IMR-90 (cell line): Measurements from ENCODE around the gene PPP6R3. TPM values are rescaled to one million over a fixed set of nuclear protein-coding genes. Genes with fewer than 3 reads are reported as not detected.

ENCODE experiments used
- ATAC-seq: fragments of 200-7000 bp; cut with Tn5 transposase; 2 replicates; pipeline ENCODE4 v1.9.1; 2020; ENCODE audit warnings: low read depth, mild to moderate bottlenecking, moderate library complexity
- BruUV-seq: library from RNA; stranded (reverse); fragments of 400-500 nt; replicated peaks from 2 replicates; lab custom pipeline; 2021; lab: Mats Ljungman, UMichigan
- CTCF ChIA-PET: fragments of 300-600 bp; formaldehyde crosslinking; extraction: SDS; loops from one replicate; lab custom pipeline; 2021; ENCODE audit warnings: antibody characterized with exemption; lab: Yijun Ruan, JAX
- POLR2A ChIA-PET: fragments of 300-600 bp; sonication (Branson Sonifier 250); formaldehyde crosslinking; loops from one replicate; lab custom pipeline; 2022; ENCODE audit warnings: antibody characterized with exemption; ENCODE audit not compliant: unreplicated experiment; lab: Charles Lee
- DNase-seq: peaks from one replicate; pipeline ENCODE4 v3.0.0; 2013
- H2AFZ ChIP-seq: replicated peaks from 2 replicates; pipeline ENCODE3; 2013; ENCODE audit warnings: low read length, mild to moderate bottlenecking; ENCODE audit not compliant: poor library complexity
- H2AK5ac ChIP-seq: 2 replicates; pipeline ENCODE4 v1.6.1; 2013; ENCODE audit warnings: low read depth, low read length, inconsistent platforms
- H2AK9ac ChIP-seq: replicated peaks from 2 replicates; pipeline ENCODE3; 2013; ENCODE audit warnings: mild to moderate bottlenecking, low read depth, low read length, moderate library complexity; ENCODE audit not compliant: poor library complexity
- H2BK120ac ChIP-seq: 2 replicates; pipeline ENCODE4 v1.6.1; 2013; ENCODE audit warnings: low read depth, low read length, inconsistent platforms
- H2BK15ac ChIP-seq: 3 replicates; pipeline ENCODE4 v1.6.1; 2013; ENCODE audit warnings: low read depth, low read length, inconsistent platforms
- H2BK20ac ChIP-seq: 2 replicates; pipeline ENCODE4 v1.6.1; 2013; ENCODE audit warnings: low read depth, mild to moderate bottlenecking, inconsistent platforms, low read length, moderate library complexity
- H2BK5ac ChIP-seq: 2 replicates; pipeline ENCODE4 v1.6.1; 2013; ENCODE audit warnings: mild to moderate bottlenecking, low read depth, low read length, inconsistent platforms; ENCODE audit not compliant: poor library complexity, severe bottlenecking
- H3K14ac ChIP-seq: replicated peaks from 2 replicates; pipeline ENCODE4 v1.6.1; 2013; ENCODE audit warnings: low read depth, low read length, inconsistent platforms
- H3K18ac ChIP-seq: 2 replicates; pipeline ENCODE4 v1.6.1; 2013; ENCODE audit warnings: low read depth, low read length, control low read depth
- H3K23ac ChIP-seq: 2 replicates; pipeline ENCODE4 v1.6.1; 2013; ENCODE audit warnings: low read depth, low read length, inconsistent platforms
- H3K27ac ChIP-seq: 2 replicates; pipeline ENCODE4 v1.5.1; 2013; ENCODE audit warnings: mild to moderate bottlenecking, control low read depth, low read length; ENCODE audit not compliant: insufficient read depth
- H3K27me3 ChIP-seq: 2 replicates; pipeline ENCODE4 v1.6.1; 2013; ENCODE audit warnings: low read length; ENCODE audit not compliant: control insufficient read depth, insufficient read depth
- H3K36me3 ChIP-seq: 2 replicates; pipeline ENCODE4 v1.6.1; 2013; ENCODE audit warnings: low read length, mixed read lengths; ENCODE audit not compliant: control insufficient read depth, insufficient read depth
- H3K4ac ChIP-seq: 2 replicates; pipeline ENCODE4 v1.6.1; 2013; ENCODE audit warnings: low read depth, low read length, inconsistent platforms
- H3K4me1 ChIP-seq: 2 replicates; pipeline ENCODE4 v1.6.1; 2013; ENCODE audit warnings: low read length, mixed read lengths; ENCODE audit not compliant: control insufficient read depth, insufficient read depth
- H3K4me2 ChIP-seq: 2 replicates; pipeline ENCODE4 v1.6.1; 2013; ENCODE audit warnings: low read depth, mild to moderate bottlenecking, control low read depth, low read length, moderate library complexity
- H3K4me3 ChIP-seq: 2 replicates; pipeline ENCODE4 v1.5.1; 2013; ENCODE audit warnings: low read depth, mild to moderate bottlenecking, control low read depth, low read length, moderate library complexity; ENCODE audit not compliant: insufficient read depth
- H3K56ac ChIP-seq: 2 replicates; pipeline ENCODE4 v1.6.1; 2013; ENCODE audit warnings: low read length, inconsistent platforms; ENCODE audit not compliant: insufficient read depth; ENCODE audit errors: extremely low read depth
- H3K79me1 ChIP-seq, 2 experiments: 2 replicates each; pipeline ENCODE4 v1.6.1; 2013; ENCODE audit warnings: low read length in 2 of 2, inconsistent platforms in 1 of 2, low read depth in 1 of 2
- H3K9ac ChIP-seq: 2 replicates; pipeline ENCODE4 v1.6.1; 2013; ENCODE audit warnings: low read depth, low read length, control low read depth
- H3K9me1 ChIP-seq: 2 replicates; pipeline ENCODE4 v1.6.1; 2013; ENCODE audit warnings: low read length, inconsistent platforms; ENCODE audit not compliant: insufficient read depth
- H3K9me3 ChIP-seq: 2 replicates; pipeline ENCODE4 v1.6.1; 2013; ENCODE audit warnings: low read length; ENCODE audit not compliant: control insufficient read depth, insufficient read depth
- H4K20me1 ChIP-seq: 2 replicates; pipeline ENCODE4 v1.6.1; 2013; ENCODE audit warnings: low read length, inconsistent platforms; ENCODE audit not compliant: insufficient read depth
- H4K5ac ChIP-seq: 2 replicates; pipeline ENCODE4 v1.6.1; 2013; ENCODE audit warnings: mild to moderate bottlenecking, low read depth, low read length, control low read depth
- H4K8ac ChIP-seq, 2 experiments: 2 replicates each; pipeline ENCODE4 v1.6.1; 2013; ENCODE audit warnings: low read depth in 2 of 2, low read length in 2 of 2, control low read depth in 1 of 2, inconsistent platforms in 1 of 2
- H4K91ac ChIP-seq: 2 replicates; pipeline ENCODE4 v1.6.1; 2013; ENCODE audit warnings: low read depth, low read length, inconsistent platforms; ENCODE audit not compliant: insufficient read depth
- BHLHE40 ChIP-seq: fragments of 150-350 bp; IDR thresholded peaks from 2 replicates; pipeline ENCODE4 v1.6.1; 2016; ENCODE audit warnings: mild to moderate bottlenecking, low read depth, low read length
- CHD1 ChIP-seq: IDR thresholded peaks from 2 replicates; pipeline ENCODE4 v1.6.1; 2012; ENCODE audit warnings: low read depth, low read length, improper control_type of control experiment
- CTCF ChIP-seq: conservative IDR thresholded peaks from 2 replicates; pipeline ENCODE4 v1.5.1; 2012; ENCODE audit warnings: mild to moderate bottlenecking, low read depth, low read length, improper control_type of control experiment
- FOS ChIP-seq: fragments of 150-350 bp; IDR thresholded peaks from 2 replicates; pipeline ENCODE4 v1.6.1; 2016; ENCODE audit warnings: low read depth, low read length
- MAFK ChIP-seq: IDR thresholded peaks from 2 replicates; pipeline ENCODE4 v1.6.1; 2012; ENCODE audit warnings: low read depth, low read length, improper control_type of control experiment
- MAZ ChIP-seq: IDR thresholded peaks from 2 replicates; pipeline ENCODE4 v1.6.1; 2012; ENCODE audit warnings: low read depth, mild to moderate bottlenecking, low read length, improper control_type of control experiment, moderate library complexity, borderline replicate concordance
- MXI1 ChIP-seq: IDR thresholded peaks from 2 replicates; pipeline ENCODE4 v1.6.1; 2012; ENCODE audit warnings: low read depth, mild to moderate bottlenecking, low read length, moderate library complexity, borderline replicate concordance
- NFE2L2 ChIP-seq: fragments of 150-350 bp; IDR thresholded peaks from 2 replicates; pipeline ENCODE4 v1.6.1; 2016; ENCODE audit warnings: low read depth, mild to moderate bottlenecking, low read length
- WGBS, 2 experiments: methylation state at CpG; one replicate each; pipeline versions ENCODE4 v1.1.5 to v1.1.7; 2013; ENCODE audit warnings: missing lambda C conversion rate in 2 of 2; ENCODE audit not compliant: insufficient read length in 1 of 2; ENCODE audit errors: extremely low coverage in 2 of 2; 5-methylcytosine and 5-hydroxymethylcytosine counted together
- dilution Hi-C: fragments of 300-500 bp; cut with HindIII; formaldehyde crosslinking; loops from one replicate; pipeline ENCODE4 v1.14.3; 2018; ENCODE audit warnings: low sequenced_read_pairs; ENCODE audit not compliant: unreplicated experiment
- in situ Hi-C: fragments of 300-500 bp; cut with MboI; formaldehyde crosslinking; loops from 3 replicates; pipeline ENCODE4 v1.14.3; 2019; ENCODE audit warnings: low sequenced_read_pairs, inconsistent platforms, mixed read lengths
- intact Hi-C: fragments of 100-400 bp; cut with micrococcal nuclease; formaldehyde crosslinking; loops from 2 replicates; pipeline ENCODE4 v1.10.0; 2022
- polyA plus RNA-seq, 3 experiments: library from polyadenylated mRNA; depleted of rRNA; stranded (reverse); fragments of >200 nt; gene quantifications; 2 replicates each; pipeline ENCODE4 v1.2.3, GENCODE V29; 2012; ENCODE audit warnings: low replicate concordance in 1 of 3
- total RNA-seq: library from RNA; depleted of rRNA; stranded (reverse); fragments of >200 nt; gene quantifications from 2 replicates; pipeline ENCODE4 v1.2.3, GENCODE V29; 2012

Gene PPP6R3
- total and polyA plus RNA-seq, 2 of the 4 experiments (the other 2 are of a cell fraction): 29.0 to 123 TPM

GRCh38 chr11:68615657-68616056 is 155.1 kb downstream of the PPP6R3 start:
- H4K20me1 ChIP-seq: no peaks in the 10 kb centered on the region; the same call in 1 of the 2 replicates
- H2BK15ac ChIP-seq: no peak overlapping the region
- no CpG with 5 or more reads among the region's 6 CpGs for WGBS, 2 experiments
- H2BK5ac ChIP-seq: no peak overlapping the region
- no peaks in the 10 kb centered on the region for H3K9me3 ChIP-seq
- no peaks in the 10 kb centered on the region for H3K4me1 ChIP-seq
- POLR2A ChIA-PET: no interaction called here
- no peak overlapping the region for H3K4me2 ChIP-seq
- H3K56ac ChIP-seq: no peak overlapping the region
- DNase-seq (no peak), ATAC-seq (no peak)
- H2AFZ ChIP-seq: no peak overlapping the region
- H3K4me3 ChIP-seq: no peak overlapping the region
- H4K8ac ChIP-seq: no peak overlapping the region
- in situ Hi-C loops: loop anchor here (25.0 kb wide), 1 partner anchor 1047 kb away; no protein-coding TSS in a partner anchor
- no peaks in the 10 kb centered on the region for H3K27me3 ChIP-seq
- H3K27ac ChIP-seq: no peak overlapping the region
- no peak overlapping the region for H3K23ac ChIP-seq
- no TSS peak for BruUV-seq
- H4K91ac ChIP-seq: no peak overlapping the region
- H2AK9ac ChIP-seq: no peak overlapping the region
- no peak overlapping the region for H3K9ac ChIP-seq
- H2BK20ac ChIP-seq: no peak overlapping the region
- no peak overlapping the region for H3K4ac ChIP-seq
- H3K18ac ChIP-seq: no peak overlapping the region
- H2AK5ac ChIP-seq: no peak overlapping the region
- H4K5ac ChIP-seq: no peak overlapping the region
- dilution Hi-C loops: no loop called here
- TF ChIP-seq BHLHE40: no peak
- TF ChIP-seq CTCF: no peak
- TF ChIP-seq CHD1: no peak
- TF ChIP-seq MXI1: no peak
- TF ChIP-seq MAZ: no peak
- TF ChIP-seq MAFK: no peak
- TF ChIP-seq NFE2L2: no peak
- TF ChIP-seq FOS: no peak
- no peaks in the 10 kb centered on the region; the same call in 1 of the 2 replicates for H3K9me1 ChIP-seq
- intact Hi-C loops: loop anchor here (10.0 kb wide), 2 partner anchors 109 to 469 kb away; no protein-coding TSS in a partner anchor
- peaks cover 29% of the 10 kb centered on the region for H3K36me3 ChIP-seq
- CTCF ChIA-PET: no interaction called here
- H3K79me1 ChIP-seq: no peaks in the 10 kb centered on the region
- no peak overlapping the region for H3K14ac ChIP-seq
- H2BK120ac ChIP-seq: no peak overlapping the region
